CMK (cell line): ENCODE results near the gene ACY1.
"Not testable (repeated sequence)": the region's sequence is repeated elsewhere in the genome, so short reads cannot be mapped to it uniquely, and the experiment has no call there.

Source experiments
- DNase-seq: peaks from one replicate; pipeline ENCODE4 v3.0.0-alpha.2; 2010; ENCODE audit warnings: low read depth

The ACY1 gene

DNA sequence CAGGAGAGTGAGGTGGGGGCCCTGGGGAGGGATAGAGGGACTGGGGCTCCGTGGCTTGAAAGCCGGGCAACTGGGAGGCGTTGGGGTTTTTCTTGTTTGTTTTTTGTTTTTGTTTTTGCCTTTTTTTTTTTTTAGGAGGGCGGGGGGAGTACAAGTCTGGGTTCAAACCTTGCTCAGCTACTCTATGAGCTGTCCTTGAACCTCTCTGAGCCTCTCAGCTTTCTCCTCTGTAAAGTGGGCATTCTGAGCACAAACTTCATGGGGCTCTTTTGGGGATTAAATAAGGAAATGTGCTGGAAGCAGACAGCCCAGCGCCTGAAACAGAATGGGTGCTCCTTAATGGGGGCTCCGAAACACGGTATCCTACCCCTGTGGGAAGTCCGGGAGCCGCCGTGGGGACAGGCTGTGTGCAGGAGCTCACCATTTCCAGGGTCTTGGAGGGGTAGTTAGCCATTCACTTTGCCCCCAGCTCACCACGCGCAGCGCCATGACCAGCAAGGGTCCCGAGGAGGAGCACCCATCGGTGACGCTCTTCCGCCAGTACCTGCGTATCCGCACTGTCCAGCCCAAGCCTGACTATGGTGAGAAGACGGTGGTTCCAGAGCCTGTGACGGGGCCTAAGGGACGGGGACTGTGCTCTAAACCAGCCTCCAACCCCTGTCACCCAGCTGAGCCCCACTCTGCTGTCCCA, 388 bp downstream of the ACY1 start:
- DNase-seq, result no peak

DNA sequence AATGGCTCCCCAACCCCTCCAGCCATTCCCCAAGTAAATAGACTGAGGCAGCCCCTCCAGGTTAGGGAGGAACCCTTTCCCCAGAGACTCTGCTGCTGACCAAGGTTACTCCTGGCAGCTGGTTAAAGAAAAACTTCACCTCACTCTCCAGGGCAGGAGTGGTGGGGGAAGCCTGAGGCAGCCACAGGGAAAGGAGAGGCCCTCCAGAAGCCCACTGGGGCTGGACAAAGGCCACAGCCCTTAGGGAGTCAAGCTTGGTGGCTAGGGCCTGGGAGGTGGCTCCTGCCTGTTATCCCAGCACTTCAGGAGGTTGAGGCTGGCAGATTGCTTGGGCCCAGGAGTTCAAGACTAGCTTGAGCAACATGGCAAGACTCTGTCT, 923 bp downstream of the ACY1 start:
- DNase-seq, result no peak

DNA sequence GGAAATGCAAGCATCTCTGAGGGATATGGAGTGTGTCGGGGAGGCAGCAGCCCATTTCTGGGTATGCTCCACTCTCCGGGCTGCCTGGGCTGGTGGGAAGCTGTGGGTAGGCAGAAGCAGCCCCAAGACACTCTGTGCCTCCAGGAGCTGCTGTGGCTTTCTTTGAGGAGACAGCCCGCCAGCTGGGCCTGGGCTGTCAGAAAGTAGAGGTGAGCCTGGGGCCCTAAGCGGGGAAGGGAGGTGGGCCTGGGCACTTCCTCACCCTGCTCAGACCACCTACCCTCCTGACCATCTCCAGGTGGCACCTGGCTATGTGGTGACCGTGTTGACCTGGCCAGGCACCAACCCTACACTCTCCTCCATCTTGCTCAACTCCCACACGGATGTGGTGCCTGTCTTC, 1.7 kb downstream of the ACY1 start:
- no peak for DNase-seq

DNA sequence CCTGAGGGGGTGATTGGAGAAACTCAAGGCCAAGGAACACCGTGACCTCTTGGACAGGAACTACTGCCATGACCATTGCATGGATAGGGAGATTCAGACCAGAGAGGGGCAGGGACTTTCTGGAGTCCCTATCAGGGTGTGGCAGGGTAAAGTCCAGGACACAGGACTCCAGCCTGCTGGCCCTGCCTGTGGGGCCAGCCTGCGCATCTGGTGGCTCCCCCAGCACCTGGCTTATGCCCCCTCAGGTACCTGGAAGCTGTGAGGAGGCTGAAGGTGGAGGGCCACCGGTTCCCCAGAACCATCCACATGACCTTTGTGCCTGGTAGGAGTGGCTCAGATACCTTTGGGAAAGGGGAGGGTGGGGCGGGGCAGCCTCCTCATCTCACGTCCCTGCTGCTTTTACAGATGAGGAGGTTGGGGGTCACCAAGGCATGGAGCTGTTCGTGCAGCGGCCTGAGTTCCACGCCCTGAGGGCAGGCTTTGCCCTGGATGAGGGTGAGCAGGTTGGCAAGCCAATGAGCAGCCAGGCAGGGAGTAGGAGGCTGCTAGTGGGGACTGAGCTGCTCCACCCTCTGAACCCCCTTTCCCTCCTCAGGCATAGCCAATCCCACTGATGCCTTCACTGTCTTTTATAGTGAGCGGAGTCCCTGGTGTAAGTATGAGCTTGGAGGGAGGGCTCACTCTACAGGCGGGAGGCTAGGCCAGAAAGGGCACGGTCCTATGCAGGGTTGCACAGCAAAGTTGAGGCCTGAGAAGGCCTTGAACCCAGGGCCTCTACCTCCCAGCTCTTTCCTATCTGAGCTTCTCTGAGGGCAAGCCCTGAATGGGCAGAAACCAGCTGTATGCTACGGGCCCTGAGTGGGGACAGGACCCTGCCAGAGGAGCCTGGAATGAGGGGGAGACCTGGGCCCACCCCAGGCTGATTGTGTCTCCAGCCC, 2.9 kb downstream of the ACY1 start:
- no peak for DNase-seq

DNA sequence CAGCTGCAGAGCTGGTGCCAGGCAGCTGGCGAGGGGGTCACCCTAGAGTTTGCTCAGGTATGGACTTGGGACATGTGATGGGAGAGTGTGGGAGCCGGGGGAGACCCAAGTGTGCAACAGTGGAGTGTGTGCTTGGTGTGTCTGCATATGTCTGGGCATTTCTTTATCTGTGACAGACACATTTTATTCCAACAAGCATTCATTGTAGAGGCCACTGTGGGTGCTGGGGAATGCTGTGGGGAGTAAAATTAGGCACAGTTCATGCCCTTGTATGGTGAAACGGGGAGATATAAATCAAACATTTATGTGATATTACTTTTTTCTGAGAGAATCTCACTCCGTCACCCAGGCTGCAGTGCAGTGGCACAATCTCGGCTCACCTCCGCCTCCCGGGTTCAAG, 4.2 kb downstream of the ACY1 start:
- DNase-seq, result no peak

DNA sequence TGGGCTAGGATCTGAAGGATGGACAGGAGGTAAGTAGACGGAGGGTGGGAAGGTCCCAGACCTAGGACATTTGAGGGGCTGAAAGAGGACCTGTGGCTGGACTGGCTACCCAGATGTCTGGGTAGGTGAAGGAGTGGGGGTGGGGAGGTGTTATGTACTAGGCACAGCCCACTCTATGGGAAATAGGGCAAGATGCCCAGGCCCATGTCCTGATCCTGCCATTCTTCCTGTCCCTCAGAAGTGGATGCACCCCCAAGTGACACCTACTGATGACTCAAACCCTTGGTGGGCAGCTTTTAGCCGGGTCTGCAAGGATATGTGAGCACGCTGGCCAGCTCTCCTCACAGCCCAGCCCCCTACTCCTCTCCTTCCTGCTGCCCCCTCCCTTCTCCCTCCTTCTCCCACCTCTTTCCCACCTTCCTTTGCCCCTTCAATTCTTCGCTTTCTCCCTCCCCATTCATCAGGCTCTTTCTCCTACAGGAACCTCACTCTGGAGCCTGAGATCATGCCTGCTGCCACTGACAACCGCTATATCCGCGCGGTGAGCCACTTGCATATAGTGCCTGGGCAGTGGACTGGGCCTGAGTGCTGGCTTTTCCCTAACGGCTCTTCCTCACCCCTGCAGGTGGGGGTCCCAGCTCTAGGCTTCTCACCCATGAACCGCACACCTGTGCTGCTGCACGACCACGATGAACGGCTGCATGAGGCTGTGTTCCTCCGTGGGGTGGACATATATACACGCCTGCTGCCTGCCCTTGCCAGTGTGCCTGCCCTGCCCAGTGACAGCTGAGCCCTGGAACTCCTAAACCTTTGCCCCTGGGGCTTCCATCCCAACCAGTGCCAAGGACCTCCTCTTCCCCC, 5.2 kb downstream of the ACY1 start:
- no peak for DNase-seq

DNA sequence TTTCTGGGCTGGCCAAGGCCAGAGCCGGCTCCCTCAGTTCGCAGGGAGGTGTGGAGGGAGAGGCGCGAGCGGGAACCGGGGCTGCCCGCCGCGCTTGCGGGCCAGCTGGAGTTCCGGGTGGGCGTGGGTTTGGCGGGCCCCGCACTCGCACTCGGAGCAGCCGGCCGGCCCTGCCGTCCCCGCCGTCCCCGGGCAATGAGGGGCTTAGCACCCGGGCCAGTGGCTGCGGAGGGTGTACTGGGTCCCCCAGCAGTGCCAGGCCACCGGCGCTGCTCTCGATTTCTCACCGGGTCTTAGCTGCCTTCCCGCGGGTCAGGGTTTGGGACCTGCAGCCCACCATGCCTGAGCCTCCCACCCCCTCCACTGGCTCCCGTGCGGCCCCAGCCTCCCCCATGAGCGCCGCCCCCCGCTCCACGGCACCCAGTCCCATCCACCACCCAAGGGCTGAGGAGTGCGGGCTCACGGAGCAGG, 7.2 kb downstream of the ACY1 start:
- not testable (repeated sequence) for DNase-seq

DNA sequence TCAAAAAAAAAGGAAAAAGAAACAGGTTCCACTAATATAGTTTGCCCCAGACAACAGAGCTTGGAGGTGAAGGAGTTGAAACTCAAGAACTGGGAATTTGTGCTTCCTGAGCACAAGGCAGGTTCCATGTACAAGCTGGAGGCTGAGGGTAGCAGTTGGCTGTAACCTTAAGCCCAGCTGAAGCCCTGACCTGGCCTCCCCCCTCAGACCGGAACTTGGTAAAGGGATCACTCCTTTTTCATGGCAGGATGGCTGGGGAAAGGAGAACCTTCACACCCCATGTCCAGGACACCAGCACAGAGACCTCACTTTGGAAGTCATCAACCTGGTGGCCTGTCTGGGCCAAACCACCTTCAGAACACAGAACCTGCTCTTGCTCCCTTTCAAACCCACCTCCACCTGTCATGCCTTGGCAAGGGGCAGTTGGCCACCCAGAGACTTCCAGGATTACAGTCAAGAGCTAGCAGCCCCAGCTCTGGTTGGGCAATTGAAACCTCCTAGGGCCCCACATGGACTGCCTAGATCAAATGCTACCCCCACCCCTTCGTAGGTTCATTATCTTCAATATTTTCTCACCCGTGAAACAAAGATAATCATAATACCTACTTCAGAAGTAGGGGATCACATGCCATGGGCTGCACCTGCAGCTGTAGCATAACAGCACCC, 8.8 kb downstream of the ACY1 start:
- DNase-seq, result no peak

DNA sequence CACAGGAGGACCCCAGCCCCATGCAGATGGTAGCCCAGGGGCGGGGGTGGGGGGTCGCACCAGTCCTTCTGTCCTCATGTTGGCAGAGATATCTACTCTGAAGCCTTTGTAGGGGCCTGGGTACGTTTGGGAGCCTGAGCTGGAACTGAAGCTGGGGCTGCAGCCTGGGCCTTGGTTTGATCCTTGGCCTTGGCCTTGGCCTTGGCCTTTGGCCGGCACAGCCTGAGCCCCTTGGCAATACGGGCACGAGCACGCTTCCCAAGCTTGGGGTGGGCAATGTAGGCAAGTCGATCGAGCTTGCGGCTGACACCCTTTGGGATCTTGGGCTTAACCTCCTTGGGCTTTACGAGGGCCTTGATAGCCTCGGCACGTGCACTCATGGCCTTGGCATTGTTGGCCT, 10.3 kb downstream of the ACY1 start:
- DNase-seq, result not testable (repeated sequence)

DNA sequence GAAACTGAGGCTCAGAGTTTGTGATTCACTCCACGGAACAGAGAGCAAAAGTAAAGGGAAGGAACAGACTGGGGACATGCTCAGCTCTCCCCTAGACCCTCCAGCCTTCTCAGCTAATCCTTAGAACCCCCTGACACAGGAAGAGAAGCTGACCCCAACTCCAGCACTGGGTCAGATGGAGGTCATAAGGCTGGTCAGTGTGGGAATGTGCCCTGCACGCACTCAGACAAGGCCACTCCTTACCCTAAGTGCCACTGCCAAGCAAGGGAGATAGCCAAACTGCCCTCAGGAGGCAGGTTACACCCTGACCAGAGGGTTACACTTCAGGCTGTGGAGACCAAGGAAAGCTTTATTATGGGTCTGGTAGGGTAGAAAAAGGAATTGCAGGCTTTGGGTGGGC, 11.2 kb downstream of the ACY1 start:
- DNase-seq, result no peak

DNA sequence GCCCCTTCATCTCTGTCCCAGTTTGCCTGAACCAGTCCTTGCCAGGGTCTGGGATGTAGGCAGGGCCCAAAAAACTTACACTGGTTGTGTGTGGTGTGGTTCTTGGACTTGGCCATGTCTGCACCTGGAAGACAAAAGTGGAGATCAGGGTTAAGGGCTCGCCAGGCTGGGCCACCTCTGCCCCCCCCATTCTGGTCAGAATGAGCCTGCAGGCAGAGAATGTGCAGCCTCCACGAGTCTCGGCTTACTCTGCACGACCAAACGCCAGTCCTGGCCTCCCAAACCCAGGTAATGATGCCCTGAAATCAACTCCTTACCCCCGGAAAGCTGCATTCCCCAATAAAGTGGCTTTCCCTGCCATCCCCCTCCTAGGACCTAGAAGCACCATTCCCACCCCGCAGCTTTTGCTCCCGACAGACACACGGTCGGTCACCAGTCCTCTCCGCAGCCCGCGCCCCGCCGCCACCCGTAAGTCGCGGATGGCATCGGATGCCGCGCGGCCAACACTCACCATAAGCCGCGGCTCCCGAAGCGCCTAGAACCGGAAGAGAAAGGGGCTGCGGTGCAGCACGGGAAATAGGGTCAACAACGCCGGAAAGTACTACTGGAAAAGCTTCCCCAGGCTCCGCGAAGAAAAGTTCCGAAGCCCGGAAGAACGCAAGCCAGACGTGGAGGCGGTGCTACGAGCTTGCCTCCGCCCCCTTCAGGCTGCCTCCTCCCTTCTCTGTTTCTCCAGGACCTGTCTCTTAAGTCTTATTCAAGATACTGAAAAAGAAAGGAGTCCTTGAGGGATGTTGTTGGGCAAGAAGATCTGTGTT, 12.2 kb downstream of the ACY1 start, which contains the start of gene RPL29:
Gene RPL29 (minus strand): TSS at position 550 of the 818 bp plus-strand sequence. CDS start 434 bp downstream, at position 116.
- DNase-seq, result peak; percentile 93

DNA sequence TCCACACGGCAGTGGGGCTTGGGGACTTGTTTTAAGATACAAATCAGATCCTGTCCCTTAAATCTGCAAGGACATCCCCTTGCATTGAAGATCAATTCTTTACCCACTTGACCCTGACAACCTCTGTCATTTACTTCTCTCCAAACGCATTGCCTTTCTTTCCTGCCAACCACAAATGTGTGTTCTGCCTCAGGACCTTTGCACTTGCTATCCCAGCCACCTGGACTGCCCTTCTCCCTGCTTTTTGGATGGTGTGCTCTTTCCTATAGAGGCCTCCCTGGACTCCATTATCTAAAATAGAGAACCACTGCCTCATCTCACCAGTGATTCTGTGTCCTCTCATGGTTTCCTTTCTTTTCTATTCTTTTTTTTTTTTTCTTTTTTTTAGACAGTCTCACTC, 13.8 kb downstream of the ACY1 start:
- DNase-seq, result no peak

DNA sequence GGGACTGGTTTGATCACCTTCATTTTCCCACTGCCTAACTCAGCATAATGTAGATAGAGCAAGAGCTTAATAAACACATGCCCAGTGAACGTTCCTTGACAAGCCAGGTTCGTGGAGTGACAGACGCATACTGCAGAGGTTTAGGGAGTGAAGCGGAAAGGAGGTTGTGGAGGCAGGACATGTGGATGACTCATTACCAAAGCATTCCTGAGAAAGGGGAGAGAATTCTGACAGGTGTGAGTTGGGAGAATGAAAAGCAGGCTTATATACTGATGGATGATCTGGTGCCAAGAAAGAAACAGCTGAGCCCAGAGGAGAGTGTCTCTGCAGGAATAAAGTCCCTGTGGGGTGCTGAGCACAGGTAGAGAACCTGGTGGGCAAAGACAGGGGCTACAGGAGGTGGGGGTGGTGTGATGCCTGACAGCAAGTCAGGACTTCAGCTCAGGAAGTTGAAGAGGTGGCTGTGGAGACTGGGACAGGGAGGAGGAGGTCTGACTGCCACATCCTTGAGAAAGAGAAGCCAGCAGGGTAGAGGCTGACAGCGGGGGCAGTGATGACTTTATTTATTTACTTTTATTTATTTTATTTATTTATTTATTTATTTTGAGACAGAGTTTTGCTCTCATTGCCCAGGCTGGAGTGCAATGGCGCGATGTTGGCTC, 14.7 kb downstream of the ACY1 start:
- no peak for DNase-seq

DNA sequence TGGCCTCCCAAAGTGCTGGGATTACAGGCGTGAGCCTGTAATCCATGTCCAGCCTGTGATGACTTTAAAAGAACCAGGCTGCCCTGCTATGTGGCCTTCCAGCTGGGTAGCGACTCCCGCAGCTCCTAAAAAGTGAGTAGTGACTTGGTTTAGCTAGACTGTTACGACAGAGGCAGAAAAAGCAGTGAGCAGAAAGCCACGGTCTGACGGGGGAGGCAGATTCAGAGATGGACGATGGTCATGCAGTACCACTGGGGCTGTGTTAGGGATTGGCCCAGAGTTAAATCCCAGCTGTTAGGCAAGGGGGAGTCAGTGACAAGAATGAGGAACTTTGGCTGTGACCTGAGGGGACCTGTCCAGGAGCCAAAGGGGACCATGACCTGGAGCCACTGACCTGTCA, 15.4 kb downstream of the ACY1 start:
- no peak for DNase-seq

DNA sequence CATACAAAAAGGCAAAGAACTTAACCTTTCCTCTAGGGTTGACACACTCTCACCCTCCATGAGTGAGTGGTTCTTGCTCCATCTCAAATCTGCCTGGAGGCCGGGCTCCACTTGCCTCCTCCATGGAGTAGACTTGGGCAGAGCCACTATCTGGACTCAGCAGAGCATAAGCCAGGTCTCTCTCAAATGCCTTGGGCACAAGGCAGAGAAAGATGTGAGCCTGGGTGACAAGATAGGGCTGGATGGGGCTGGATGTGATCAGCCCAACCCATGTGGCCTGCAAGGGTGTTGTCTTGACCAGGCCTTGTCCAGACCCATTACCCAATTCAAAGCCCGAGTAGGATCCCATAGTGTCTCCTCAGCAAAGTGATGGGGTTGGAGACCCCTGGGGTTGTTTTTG, 16.5 kb downstream of the ACY1 start:
- DNase-seq, result no peak

DNA sequence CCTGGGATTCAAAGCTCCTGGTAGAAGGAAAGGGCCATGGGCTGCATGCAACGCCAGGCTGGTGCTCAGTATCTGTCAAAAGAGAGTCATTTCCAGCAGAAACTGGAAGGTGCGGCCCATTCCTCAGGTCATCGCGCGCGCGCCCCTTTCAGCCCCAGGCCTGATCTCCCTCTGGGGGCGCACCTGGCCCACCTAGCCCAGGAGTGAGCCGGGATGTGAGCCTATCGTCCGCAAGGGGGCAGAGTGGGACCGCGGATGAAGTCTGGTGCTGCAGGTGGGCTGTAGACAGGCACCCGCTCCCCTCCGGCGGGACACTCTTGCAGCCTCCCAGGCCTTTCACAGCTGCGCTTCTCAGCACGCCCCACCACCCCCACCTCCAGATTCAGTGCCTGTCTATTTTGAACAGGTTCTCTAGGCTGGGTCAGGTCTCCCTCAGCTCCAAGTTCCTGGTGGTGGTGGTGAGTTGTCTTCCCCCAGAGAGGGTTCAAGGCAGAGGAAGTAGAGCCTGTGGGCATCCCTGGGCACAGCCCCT, 18.2 kb downstream of the ACY1 start:
- DNase-seq, result no peak

DNA sequence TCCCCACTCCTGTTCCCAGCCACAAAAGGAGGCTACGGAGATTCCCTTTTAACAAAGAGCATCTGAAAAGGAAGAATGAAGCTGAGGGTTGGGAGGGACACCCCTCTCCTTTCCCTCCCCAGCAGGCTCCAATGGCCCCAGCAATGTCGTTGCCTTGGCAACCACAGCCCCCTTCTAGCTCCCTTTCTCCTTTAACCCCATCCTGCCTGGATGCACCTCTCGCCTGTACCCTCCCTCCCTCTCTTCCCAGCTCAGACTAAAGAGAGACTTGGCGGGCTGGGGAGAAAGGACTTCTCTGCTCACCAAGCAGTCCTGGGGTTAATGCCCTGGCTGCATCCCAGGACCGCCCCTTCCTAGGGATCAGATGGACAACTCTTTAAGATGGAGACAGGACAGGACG, 19.4 kb downstream of the ACY1 start:
- DNase-seq, result no peak

DNA sequence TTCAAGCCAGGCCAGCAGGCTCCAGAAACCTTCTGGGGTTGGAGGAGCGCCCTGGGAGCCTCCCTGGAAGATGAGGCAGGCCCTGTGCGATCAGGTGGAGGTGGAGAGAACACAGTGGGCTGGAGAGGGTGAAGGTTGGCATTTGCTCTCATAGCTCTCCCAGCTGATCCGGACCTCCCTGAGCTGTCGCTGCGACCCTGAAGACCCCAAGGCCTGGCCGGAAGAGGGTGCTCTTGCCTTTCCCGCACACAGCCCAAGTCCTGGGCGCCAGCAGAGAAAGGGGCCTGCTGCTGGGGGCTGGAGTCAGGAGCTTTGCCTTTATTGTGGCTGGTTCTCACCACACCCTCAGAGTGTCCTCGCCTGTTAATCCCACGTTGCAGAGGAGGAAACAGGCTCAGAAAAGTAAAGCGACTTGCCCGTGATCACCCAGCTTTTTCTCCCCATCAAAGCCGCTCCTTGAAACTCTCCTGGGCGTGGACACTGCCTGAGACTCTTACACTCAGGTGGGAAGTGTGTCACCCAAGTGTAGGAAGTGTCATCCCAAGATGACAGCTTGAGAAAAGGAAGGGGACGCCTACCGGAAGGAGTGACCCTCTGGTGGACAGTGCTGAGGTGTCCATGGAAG, 20.9 kb downstream of the ACY1 start:
- DNase-seq, result no peak

DNA sequence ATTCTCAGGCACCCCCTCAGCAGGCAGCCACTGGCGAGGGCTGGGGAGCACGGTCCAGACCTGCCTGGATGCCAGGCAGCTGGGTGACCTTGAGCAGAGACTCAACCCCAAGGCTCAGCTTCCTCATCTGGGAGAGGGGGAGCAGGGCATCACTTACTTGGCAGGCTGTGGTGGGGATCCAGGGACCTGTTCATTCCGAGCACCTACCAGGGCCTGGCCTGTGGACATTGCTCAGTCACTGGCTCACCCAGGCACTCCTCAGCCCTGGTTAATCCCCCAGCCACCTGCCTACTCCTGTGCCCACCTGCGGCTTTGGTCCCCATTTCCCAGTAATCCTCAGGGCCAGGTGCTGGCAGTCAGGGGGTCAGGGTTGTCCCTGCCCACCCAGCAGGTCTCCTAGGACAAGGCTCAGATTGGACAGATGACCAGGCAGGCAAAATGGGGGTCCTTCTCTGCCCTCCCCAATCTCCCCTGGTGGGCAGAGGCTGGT, 21.6 kb downstream of the ACY1 start:
- no peak for DNase-seq
